ENCODE data around the gene AMFR.

- TF ChIP-seq POLR2AphosphoS5 (IDR thresholded peaks at IDR 0.05; ENCODE audit: low read depth, low read length) (no peak), TAF1 (IDR thresholded peaks at IDR 0.05; ENCODE audit: borderline replicate concordance, insufficient read depth, low read length) (no peak), REST (IDR thresholded peaks at IDR 0.05; ENCODE audit: insufficient read depth in 1 of 2, low read depth in 2 of 2, low read length in 2 of 2) (no peak), SIN3A (IDR thresholded peaks at IDR 0.05; ENCODE audit: borderline replicate concordance, insufficient read depth, low read length) (no peak), FOXP2 (optimal IDR thresholded peaks at IDR 0.05; ENCODE audit: borderline replicate concordance, extremely low read depth, extremely low read length, insufficient read depth) (no peak)
Observed at GRCh38 chr16:56372013-56372634, 53.2 kb downstream of the AMFR start.
